ENCODE results near the gene SOX6.

The SOX6 gene

DNA sequence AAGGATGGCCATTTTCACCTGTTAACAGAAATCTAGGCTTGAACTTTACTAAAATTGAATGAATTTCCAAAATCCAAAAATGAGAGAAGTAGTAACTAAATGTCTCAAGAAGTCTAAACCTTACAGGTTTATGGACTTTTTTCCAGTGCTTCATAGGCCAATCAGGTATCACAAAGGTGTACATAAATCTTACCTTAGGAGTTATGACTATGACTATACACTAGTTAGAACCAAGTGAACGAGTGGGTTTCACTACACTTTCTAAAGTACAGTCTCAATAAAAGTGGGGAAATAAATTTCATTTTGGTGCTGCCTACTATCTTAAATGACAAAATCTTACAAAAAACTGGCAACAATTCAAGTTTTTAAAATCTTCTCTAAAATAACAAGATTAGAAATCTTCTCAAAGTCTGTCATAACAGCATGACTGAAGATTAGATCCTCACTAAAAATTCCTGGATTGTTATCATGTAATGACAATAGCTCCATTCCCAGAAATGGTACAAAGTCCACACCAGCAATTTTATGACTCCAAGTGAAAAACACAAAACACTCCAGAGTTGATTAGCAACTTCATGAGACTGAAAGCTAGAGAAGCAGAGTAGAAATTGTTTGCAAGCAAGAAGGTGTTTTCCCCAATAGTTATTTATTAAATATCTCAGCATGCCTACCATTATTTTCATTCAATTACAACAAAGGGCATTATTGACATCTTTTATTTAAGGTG is 20.9 kb downstream of the SOX6 start:
- in situ Hi-C loops (cut with HindIII; ENCODE audit: low pct_unique_long_range_greater_than_20kb, low sequenced_read_pairs) = no loop called here
- DNase-seq (ENCODE audit: low read depth in 1 of 2, low spot score in 1 of 2) = no peak
- no peak for TF ChIP-seq JUND (IDR thresholded peaks at IDR 0.05; ENCODE audit: low read depth)

GRCh38 chr11:16326679-16327297 is 29.6 kb downstream of the SOX6 start:
- DNase-seq (ENCODE audit: low read depth in 1 of 2, low spot score in 1 of 2) = no peak
- in situ Hi-C loops (cut with HindIII; ENCODE audit: low pct_unique_long_range_greater_than_20kb, low sequenced_read_pairs) = no loop called here
- no peak for TF ChIP-seq JUND (IDR thresholded peaks at IDR 0.05; ENCODE audit: low read depth)

GRCh38 chr11:16322190-16322589 is 34.2 kb downstream of the SOX6 start:
- DNase-seq (ENCODE audit: low read depth in 1 of 2, low spot score in 1 of 2) = no peak
- in situ Hi-C loops (cut with HindIII; ENCODE audit: low pct_unique_long_range_greater_than_20kb, low sequenced_read_pairs) = no loop called here
- TF ChIP-seq JUND (IDR thresholded peaks at IDR 0.05; ENCODE audit: low read depth) = no peak

GRCh38 chr11:16321148-16321547 is 35.2 kb downstream of the SOX6 start:
- no peak for TF ChIP-seq JUND (IDR thresholded peaks at IDR 0.05; ENCODE audit: low read depth)
- DNase-seq (ENCODE audit: low read depth in 1 of 2, low spot score in 1 of 2) = no peak
- in situ Hi-C loops (cut with HindIII; ENCODE audit: low pct_unique_long_range_greater_than_20kb, low sequenced_read_pairs) = no loop called here

DNA sequence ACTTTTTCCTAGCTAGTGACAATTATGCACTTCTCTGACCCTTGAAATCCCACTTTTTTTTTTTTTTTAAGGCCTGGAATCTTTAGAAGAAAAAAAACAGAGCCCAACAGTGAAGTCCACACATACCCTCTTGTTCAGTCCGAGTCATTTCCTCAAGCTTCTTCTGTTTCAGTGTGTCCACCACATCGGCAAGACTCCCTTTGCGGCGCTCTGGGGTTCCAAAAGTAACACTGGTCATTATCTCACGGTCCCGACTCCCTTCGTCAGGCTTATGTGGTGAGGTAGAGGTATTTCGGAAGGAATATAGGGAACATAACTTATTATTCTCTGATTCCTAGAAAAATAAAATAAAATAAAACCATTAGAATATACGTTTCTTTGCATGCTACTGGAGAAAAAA is 38.0 kb downstream of the SOX6 start:
- in situ Hi-C loops (cut with HindIII; ENCODE audit: low pct_unique_long_range_greater_than_20kb, low sequenced_read_pairs) = no loop called here
- DNase-seq (ENCODE audit: low read depth in 1 of 2, low spot score in 1 of 2) = no peak

GRCh38 chr11:16317712-16318111 is 38.6 kb downstream of the SOX6 start:
- no peak for DNase-seq (ENCODE audit: low read depth in 1 of 2, low spot score in 1 of 2)
- in situ Hi-C loops (cut with HindIII; ENCODE audit: low pct_unique_long_range_greater_than_20kb, low sequenced_read_pairs) = no loop called here
- no peak for TF ChIP-seq JUND (IDR thresholded peaks at IDR 0.05; ENCODE audit: low read depth)

More for the DNA sequence above, 38.0 kb downstream of the SOX6 start:
- no peak for TF ChIP-seq JUND (IDR thresholded peaks at IDR 0.05; ENCODE audit: low read depth)

- no peak for TF ChIP-seq JUND (IDR thresholded peaks at IDR 0.05; ENCODE audit: low read depth)
- no peak for DNase-seq (ENCODE audit: low read depth in 1 of 2, low spot score in 1 of 2)
- in situ Hi-C loops (cut with HindIII; ENCODE audit: low pct_unique_long_range_greater_than_20kb, low sequenced_read_pairs) = no loop called here
These were observed 42.5 kb downstream of the SOX6 start for GRCh38 chr11:16313846-16314245.

GRCh38 chr11:16312233-16312765 is 44.0 kb downstream of the SOX6 start:
- DNase-seq (ENCODE audit: low read depth in 1 of 2, low spot score in 1 of 2) = no peak
- in situ Hi-C loops (cut with HindIII; ENCODE audit: low pct_unique_long_range_greater_than_20kb, low sequenced_read_pairs) = no loop called here
- no peak for TF ChIP-seq JUND (IDR thresholded peaks at IDR 0.05; ENCODE audit: low read depth)

DNA sequence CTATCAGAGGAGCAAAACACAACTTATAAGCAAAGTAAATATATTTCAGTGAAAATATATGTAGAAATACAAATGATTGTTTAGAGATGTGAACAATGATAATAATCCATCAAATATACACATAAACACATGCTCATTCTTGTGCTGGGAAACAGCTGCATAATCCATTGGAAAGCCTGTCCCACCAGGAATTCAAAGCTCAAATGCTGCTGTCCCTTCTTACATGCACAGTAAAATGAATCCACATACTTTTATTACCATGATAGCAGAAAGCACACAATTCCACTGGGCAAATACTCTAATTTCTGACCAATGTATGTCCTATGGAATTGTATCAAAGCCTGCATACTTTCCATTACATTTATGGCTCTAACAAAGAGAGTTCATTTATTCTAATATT is 44.5 kb downstream of the SOX6 start:
- no peak for DNase-seq (ENCODE audit: low read depth in 1 of 2, low spot score in 1 of 2)
- TF ChIP-seq JUND (IDR thresholded peaks at IDR 0.05; ENCODE audit: low read depth) = no peak
- in situ Hi-C loops (cut with HindIII; ENCODE audit: low pct_unique_long_range_greater_than_20kb, low sequenced_read_pairs) = no loop called here

DNA sequence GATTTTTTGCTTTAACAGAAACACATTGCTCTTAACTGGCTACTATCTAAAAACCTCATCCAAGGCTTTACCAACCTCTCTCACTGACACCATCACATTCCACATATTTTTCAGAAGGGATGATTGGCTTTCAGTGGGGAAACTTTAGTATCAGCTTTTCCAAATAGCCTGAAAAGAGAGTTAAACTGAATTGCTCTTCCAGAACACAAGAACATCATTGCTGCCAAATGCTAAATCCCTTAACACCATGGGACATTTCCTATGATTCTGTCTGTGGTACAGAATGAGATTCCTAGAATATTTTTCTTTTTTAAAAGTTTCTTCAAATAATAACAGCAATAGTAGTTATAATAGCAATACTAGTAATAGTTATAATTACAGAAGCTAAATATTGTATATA is 45.4 kb downstream of the SOX6 start:
- no peak for DNase-seq (ENCODE audit: low read depth in 1 of 2, low spot score in 1 of 2)
- TF ChIP-seq JUND (IDR thresholded peaks at IDR 0.05; ENCODE audit: low read depth) = no peak
- in situ Hi-C loops (cut with HindIII; ENCODE audit: low pct_unique_long_range_greater_than_20kb, low sequenced_read_pairs) = no loop called here

GRCh38 chr11:16309226-16309625 is 47.1 kb downstream of the SOX6 start:
- TF ChIP-seq JUND (IDR thresholded peaks at IDR 0.05; ENCODE audit: low read depth) = no peak
- no peak for DNase-seq (ENCODE audit: low read depth in 1 of 2, low spot score in 1 of 2)
- in situ Hi-C loops (cut with HindIII; ENCODE audit: low pct_unique_long_range_greater_than_20kb, low sequenced_read_pairs) = no loop called here

- in situ Hi-C loops (cut with HindIII; ENCODE audit: low pct_unique_long_range_greater_than_20kb, low sequenced_read_pairs) = no loop called here
- TF ChIP-seq JUND (IDR thresholded peaks at IDR 0.05; ENCODE audit: low read depth) = no peak
- DNase-seq (ENCODE audit: low read depth in 1 of 2, low spot score in 1 of 2) = no peak
These were observed 54.9 kb downstream of the SOX6 start for GRCh38 chr11:16301462-16301861.

Data from T47D (cell line).